Endothelial cell of umbilical vein (primary cell): ENCODE measurements around the gene SIRT2. TPM values are rescaled to one million over a fixed set of nuclear protein-coding genes. Genes with fewer than 3 reads are reported as not detected.

Experiments
- BruUV-seq: library from RNA; stranded (reverse); fragments of 400-500 nt; replicated peaks from 2 replicates; lab custom pipeline; 2021; lab: Mats Ljungman, UMichigan
- CTCF ChIA-PET: fragments of 300-600, 350-600 bp; sonication (Branson Sonifier 250); formaldehyde crosslinking; loops from one replicate; lab custom pipeline; 2021; ENCODE audit warnings: antibody characterized with exemption, inconsistent platforms; lab: Charles Lee
- POLR2A ChIA-PET: fragments of 300-600, 350-600 bp; sonication (Branson Sonifier 250); formaldehyde crosslinking; loops from one replicate; lab custom pipeline; 2021; ENCODE audit warnings: antibody characterized with exemption, inconsistent platforms; lab: Charles Lee
- DNase-seq: peaks from one replicate; pipeline ENCODE4 v3.0.0-alpha.2; 2011; ENCODE audit warnings: low read depth, low spot score
- FAIRE-seq: peaks from 2 replicates; lab custom pipeline; 2011; peaks lifted over from hg19 to GRCh38; lab: Jason Lieb, UNC
- H2AFZ ChIP-seq: 2 replicates; pipeline ENCODE4 v1.6.0; 2012; ENCODE audit warnings: low read depth, low read length, control low read depth, inconsistent platforms
- H3K27ac ChIP-seq: 2 replicates; pipeline ENCODE4 v1.5.1; 2011; ENCODE audit warnings: low read depth, mild to moderate bottlenecking, control low read depth, low read length, moderate library complexity; ENCODE audit not compliant: insufficient read depth
- H3K27me3 ChIP-seq, 2 experiments: 2 replicates each; pipeline versions ENCODE4 v1.6.0 to v1.6.1; 2011; ENCODE audit warnings: low read length in 2 of 2, mixed read lengths in 1 of 2; ENCODE audit not compliant: control insufficient read depth in 2 of 2, insufficient read depth in 2 of 2
- H3K36me3 ChIP-seq, 2 experiments: 2 replicates in 1 of 2; 3 replicates in 1 of 2; pipeline ENCODE4 v1.5.1; 2011; ENCODE audit warnings: low read length in 2 of 2, mild to moderate bottlenecking in 1 of 2, moderate library complexity in 1 of 2; ENCODE audit not compliant: control insufficient read depth in 2 of 2, insufficient read depth in 2 of 2; ENCODE audit errors: extremely low read depth in 1 of 2
- H3K4me1 ChIP-seq: 3 replicates; pipeline ENCODE4 v1.5.1; 2011; ENCODE audit warnings: mild to moderate bottlenecking, low read length; ENCODE audit not compliant: control insufficient read depth, insufficient read depth; ENCODE audit errors: extremely low read depth
- H3K4me2 ChIP-seq: 2 replicates; pipeline ENCODE4 v1.6.1; 2011; ENCODE audit warnings: low read length, control low read depth, mixed read lengths; ENCODE audit not compliant: insufficient read depth
- H3K4me3 ChIP-seq, 3 experiments: fragments of 200-600 bp in 1 of 3; sonication (generic), shearing (Covaris generic) in 1 of 3; replicated peaks in 1 of 3; 2 replicates each; pipeline ENCODE4 v1.5.1; 2011 to 2016; ENCODE audit warnings: control low read depth in 3 of 3, low read length in 3 of 3, mild to moderate bottlenecking in 2 of 3, inconsistent platforms in 1 of 3, low read depth in 1 of 3, moderate library complexity in 1 of 3; ENCODE audit not compliant: insufficient read depth in 1 of 3
- H3K79me2 ChIP-seq: 2 replicates; pipeline ENCODE4 v1.6.0; 2012; ENCODE audit warnings: low read length, inconsistent platforms; ENCODE audit not compliant: control insufficient read depth, insufficient read depth
- H3K9ac ChIP-seq: replicated peaks from 2 replicates; pipeline ENCODE3; 2011; ENCODE audit warnings: low read length, control low read depth; ENCODE audit not compliant: insufficient read depth; ENCODE audit errors: extremely low read depth
- H3K9me1 ChIP-seq: replicated peaks from 3 replicates; pipeline ENCODE4 v1.6.0; 2011; ENCODE audit warnings: mild to moderate bottlenecking, low read length; ENCODE audit not compliant: control insufficient read depth, insufficient read depth; ENCODE audit errors: extremely low read depth
- H3K9me3 ChIP-seq: replicated peaks from 2 replicates; pipeline ENCODE4 v1.5.1; 2012; ENCODE audit warnings: low read length, inconsistent platforms; ENCODE audit not compliant: control insufficient read depth, insufficient read depth
- H4K20me1 ChIP-seq: replicated peaks from 2 replicates; pipeline ENCODE3; 2011; ENCODE audit warnings: mild to moderate bottlenecking, low read length; ENCODE audit not compliant: control insufficient read depth, insufficient read depth; ENCODE audit errors: extremely low read depth
- EZH2 ChIP-seq: IDR thresholded peaks from 2 replicates; pipeline ENCODE4 v1.6.1; 2012; ENCODE audit warnings: borderline replicate concordance, low read depth, mild to moderate bottlenecking, moderate library complexity, low read length, inconsistent platforms; ENCODE audit not compliant: severe bottlenecking
- FOS ChIP-seq: IDR thresholded peaks from 2 replicates; pipeline ENCODE4 v1.6.1; 2011; ENCODE audit warnings: mild to moderate bottlenecking, low read length, moderate library complexity, borderline replicate concordance; ENCODE audit not compliant: insufficient read depth
- GATA2 ChIP-seq: IDR thresholded peaks from 2 replicates; pipeline ENCODE4 v1.7.0; 2011; ENCODE audit warnings: low read depth, mild to moderate bottlenecking, moderate library complexity, mixed read lengths, low read length; ENCODE audit not compliant: insufficient read length, insufficient read depth
- JUN ChIP-seq: IDR thresholded peaks from 2 replicates; pipeline ENCODE4 v1.6.1; 2011; ENCODE audit warnings: borderline replicate concordance, low read depth; ENCODE audit not compliant: insufficient read length, insufficient read depth
- MAX ChIP-seq: IDR thresholded peaks from 2 replicates; pipeline ENCODE4 v1.6.1; 2011; ENCODE audit not compliant: insufficient read depth, insufficient read length
- MYC ChIP-seq: IDR thresholded peaks from one replicate; pipeline ENCODE4 v1.6.1; 2011; ENCODE audit warnings: mild to moderate bottlenecking, low read depth, low read length
- POLR2A ChIP-seq: IDR thresholded peaks from 2 replicates; pipeline ENCODE4 v1.6.1; 2012; ENCODE audit warnings: low read depth, mild to moderate bottlenecking, control low read depth, low read length
- POLR2AphosphoS5 ChIP-seq: IDR thresholded peaks from 2 replicates; pipeline ENCODE4 v1.6.1; 2012; ENCODE audit warnings: low read depth, mild to moderate bottlenecking, control low read depth, low read length, moderate library complexity; ENCODE audit not compliant: insufficient read depth
- dilution Hi-C: fragments of 300-500 bp; cut with MboI; formaldehyde crosslinking; loops from one replicate; pipeline ENCODE4 v1.15.0; 2019; ENCODE audit warnings: low sequenced_read_pairs; ENCODE audit not compliant: extremely low pct_ligation_motif_present
- intact Hi-C: fragments of 100-400 bp; cut with micrococcal nuclease; formaldehyde crosslinking; loops from one replicate; pipeline ENCODE4 v1.10.0; 2022
- polyA plus RNA-seq, 4 experiments: library from polyadenylated mRNA; depleted of rRNA in 3 of 4; stranded (reverse) in 3 of 4; unstranded in 1 of 4; fragments of >200 nt; gene quantifications; 2 replicates each; pipeline versions ENCODE4 v1.2.1 to v1.2.3, GENCODE V29; 2011 to 2012; ENCODE audit warnings: missing spikeins in 1 of 4
- total RNA-seq: library from RNA; stranded (reverse); gene quantifications from 2 replicates; pipeline ENCODE4 v1.2.3, GENCODE V29; 2021
- TF ChIP-seq, protein P1 (sequence below), 2 donors: IDR thresholded peaks; 1 replicate in 1 of 2; 2 replicates in 1 of 2; pipeline ENCODE4 v1.5.1; 2011; ENCODE audit warnings: low read length in 2 of 2, mild to moderate bottlenecking in 2 of 2, moderate library complexity in 2 of 2, control low read depth in 1 of 2, inconsistent platforms in 1 of 2, low read depth in 1 of 2; ENCODE audit not compliant: insufficient read depth in 1 of 2; ENCODE audit errors: extremely low read depth in 1 of 2

Gene SIRT2
- total and polyA plus RNA-seq, 2 donors (not counting 3 experiments of a cell fraction or from before 2014, with no cell fraction given): 47.6 to 72.5 TPM

DNA sequence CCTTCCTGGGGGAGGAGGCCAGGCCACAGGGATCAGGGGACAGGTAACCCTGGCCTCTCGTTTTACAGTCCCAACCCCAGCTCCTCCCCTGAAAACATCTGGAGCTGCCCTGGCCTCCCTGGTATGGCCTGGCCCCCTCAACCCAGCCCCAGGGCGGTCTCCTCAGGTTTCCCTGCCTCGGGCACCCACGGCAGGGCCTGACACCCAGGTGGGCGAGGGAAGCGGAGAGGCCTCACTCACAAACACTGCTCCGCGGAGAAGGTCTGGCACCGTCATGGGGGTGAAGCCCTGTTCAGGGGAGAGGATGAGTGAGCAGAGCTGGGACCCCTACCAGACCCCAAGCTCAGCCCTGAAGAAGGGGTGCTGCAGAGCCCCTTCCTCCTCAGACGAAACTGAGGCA is 19.1 kb upstream of the SIRT2 start:
- FAIRE-seq: no peak
- dilution Hi-C loops: no loop called here
- H3K4me2 ChIP-seq: no peak overlapping the region
- intact Hi-C loops: no loop called here
- H3K27ac ChIP-seq: no peak overlapping the region
- H3K9me3 ChIP-seq: no peaks in the 10 kb centered on the region
- H3K9ac ChIP-seq: no peak overlapping the region
- no peaks in the 10 kb centered on the region for H3K79me2 ChIP-seq
- no peaks in the 10 kb centered on the region for H3K4me1 ChIP-seq
- no peak overlapping the region for H2AFZ ChIP-seq
- CTCF ChIA-PET: no interaction called here
- H3K4me3 ChIP-seq: no peak overlapping the region
- H3K27me3 ChIP-seq: no peaks in the 10 kb centered on the region
- H3K9me1 ChIP-seq: no peaks in the 10 kb centered on the region
- TF ChIP-seq MAX (no peak), EZH2 (no peak), GATA2 (no peak), JUN (no peak), POLR2A (no peak), MYC (no peak), FOS (no peak), POLR2AphosphoS5 (no peak)
- TF ChIP-seq, protein P1, sequence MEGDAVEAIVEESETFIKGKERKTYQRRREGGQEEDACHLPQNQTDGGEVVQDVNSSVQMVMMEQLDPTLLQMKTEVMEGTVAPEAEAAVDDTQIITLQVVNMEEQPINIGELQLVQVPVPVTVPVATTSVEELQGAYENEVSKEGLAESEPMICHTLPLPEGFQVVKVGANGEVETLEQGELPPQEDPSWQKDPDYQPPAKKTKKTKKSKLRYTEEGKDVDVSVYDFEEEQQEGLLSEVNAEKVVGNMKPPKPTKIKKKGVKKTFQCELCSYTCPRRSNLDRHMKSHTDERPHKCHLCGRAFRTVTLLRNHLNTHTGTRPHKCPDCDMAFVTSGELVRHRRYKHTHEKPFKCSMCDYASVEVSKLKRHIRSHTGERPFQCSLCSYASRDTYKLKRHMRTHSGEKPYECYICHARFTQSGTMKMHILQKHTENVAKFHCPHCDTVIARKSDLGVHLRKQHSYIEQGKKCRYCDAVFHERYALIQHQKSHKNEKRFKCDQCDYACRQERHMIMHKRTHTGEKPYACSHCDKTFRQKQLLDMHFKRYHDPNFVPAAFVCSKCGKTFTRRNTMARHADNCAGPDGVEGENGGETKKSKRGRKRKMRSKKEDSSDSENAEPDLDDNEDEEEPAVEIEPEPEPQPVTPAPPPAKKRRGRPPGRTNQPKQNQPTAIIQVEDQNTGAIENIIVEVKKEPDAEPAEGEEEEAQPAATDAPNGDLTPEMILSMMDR (IDR thresholded peaks at IDR 0.05; ENCODE audit: extremely low read depth in 1 of 2, insufficient read depth in 1 of 2, low read depth in 1 of 2, low read length in 2 of 2): no peak
- no peak for DNase-seq
- POLR2A ChIA-PET: no interaction called here
- no peaks in the 10 kb centered on the region for H4K20me1 ChIP-seq
- H3K36me3 ChIP-seq: no peaks in the 10 kb centered on the region
- BruUV-seq: no TSS peak
